ENCODE data around the gene POMT1. TPM values are rescaled to one million over a fixed set of nuclear protein-coding genes. Genes with fewer than 3 reads are reported as not detected.
A peak's percentile ranks its signal among the peaks of the same experiment; 100 is the strongest.

POMT1 gene
- total and polyA plus RNA-seq, 2 experiments from 2014 or later: 20.2 to 32.4 TPM

- Mint-ChIP-seq H3K27ac (no peak overlapping the region), H3K4me3 (no peak overlapping the region)
Measured at GRCh38 chr9:131483319-131484050, 19.2 kb upstream of the POMT1 start.

GRCh38 chr9:131484051-131484445 is 18.7 kb upstream of the POMT1 start:
- Histone ChIP-seq H3K79me2 (replicated peaks; ENCODE audit: insufficient read depth) (peaks cover 22% of the 10 kb centered on the region), H4K20me1 (replicated peaks; ENCODE audit: insufficient read depth) (peaks cover 9% of the 10 kb centered on the region)
- H3K36me3 Mint-ChIP-seq (ENCODE audit: low read depth): peaks cover 99% of the 10 kb centered on the region
- no peak for TF ChIP-seq JUNB (IDR thresholded peaks at IDR 0.05; ENCODE audit: unreplicated experiment)
- no peak for TF ChIP-seq EZH2 (IDR thresholded peaks at IDR 0.05; ENCODE audit: low read depth, unreplicated experiment)
- no peak for TF ChIP-seq CREB1 (CRISPR knock-in tag; IDR thresholded peaks at IDR 0.05; ENCODE audit: low read depth)
- no peak for TF ChIP-seq NANOG (IDR thresholded peaks at IDR 0.05; ENCODE audit: borderline replicate concordance)
- no peak for TF ChIP-seq REST (IDR thresholded peaks at IDR 0.05; ENCODE audit: unreplicated experiment)
- TF ChIP-seq EZH2phosphoT487 (IDR thresholded peaks at IDR 0.05; ENCODE audit: unreplicated experiment): no peak
- TF ChIP-seq ZNF114 (CRISPR knock-in tag; IDR thresholded peaks at IDR 0.05): no peak

More at GRCh38 chr9:131483319-131484050, 19.2 kb upstream of the POMT1 start:
- no peaks in the 10 kb centered on the region for H3K9me3 Mint-ChIP-seq
- H3K36me3 Mint-ChIP-seq (ENCODE audit: low read depth): peaks cover 99% of the 10 kb centered on the region
- no peak overlapping the region for H3K27ac ChIP-seq (ENCODE audit: low read depth)
- no peak for DNase-seq (ENCODE audit: low spot score)
- H4K20me1 ChIP-seq (replicated peaks; ENCODE audit: insufficient read depth): peaks cover 10% of the 10 kb centered on the region
- H3F3A ChIP-seq (replicated peaks; ENCODE audit: low read depth): peaks cover 32% of the 10 kb centered on the region
- TF ChIP-seq ETS1 (IDR thresholded peaks at IDR 0.05) (no peak), ZNF114 (CRISPR knock-in tag; IDR thresholded peaks at IDR 0.05) (no peak), CTCF (conservative IDR thresholded peaks at IDR 0.05; ENCODE audit: low read depth in 2 of 2) (no peak), POLR2AphosphoS5 (IDR thresholded peaks at IDR 0.05; ENCODE audit: low read depth) (no peak)
- H3K79me2 ChIP-seq (replicated peaks; ENCODE audit: insufficient read depth): peaks cover 27% of the 10 kb centered on the region
- no peak overlapping the region for H3K4me3 ChIP-seq
- H2AFZ ChIP-seq: no peak overlapping the region
- peaks cover 22% of the 10 kb centered on the region for H3K27me3 Mint-ChIP-seq (ENCODE audit: insufficient read depth, low read depth, poor library complexity)
- ATAC-seq: no peak
- H3K27me3 ChIP-seq (ENCODE audit: insufficient read depth): no peaks in the 10 kb centered on the region
- H3K36me3 ChIP-seq (ENCODE audit: insufficient read depth): peaks cover 63% of the 10 kb centered on the region
- no peak overlapping the region for H3K4me2 ChIP-seq
- H3K4me1 Mint-ChIP-seq: no peaks in the 10 kb centered on the region; the same call in 2 of the 3 replicates
- no peaks in the 10 kb centered on the region for H3K9me2 ChIP-seq (ENCODE audit: insufficient read depth)
- no peaks in the 10 kb centered on the region for H3K4me1 ChIP-seq (ENCODE audit: insufficient read depth)

More at GRCh38 chr9:131484051-131484445, 18.7 kb upstream of the POMT1 start:
- H3K4me3 Mint-ChIP-seq: no peak overlapping the region
- peaks cover 63% of the 10 kb centered on the region for H3K36me3 ChIP-seq (ENCODE audit: insufficient read depth)
- H3K4me2 ChIP-seq: no peak overlapping the region
- H2AFZ ChIP-seq: no peak overlapping the region
- ATAC-seq: no peak
- no peak overlapping the region for H3K4me3 ChIP-seq
- H3K27me3 ChIP-seq (ENCODE audit: insufficient read depth): no peaks in the 10 kb centered on the region
- DNase-seq (ENCODE audit: low spot score): no peak
- H3K9me3 Mint-ChIP-seq: no peaks in the 10 kb centered on the region
- peak overlapping the region; percentile 86; the same call in 1 of the 2 replicates for H3K27ac Mint-ChIP-seq
- no peak overlapping the region for H3K27ac ChIP-seq (ENCODE audit: low read depth)
- H3K9me2 ChIP-seq (ENCODE audit: insufficient read depth): no peaks in the 10 kb centered on the region
- H3K4me1 Mint-ChIP-seq: no peaks in the 10 kb centered on the region; the same call in 2 of the 3 replicates
- H3K27me3 Mint-ChIP-seq (ENCODE audit: insufficient read depth, low read depth, poor library complexity): peaks cover 26% of the 10 kb centered on the region
- no peaks in the 10 kb centered on the region for H3K4me1 ChIP-seq (ENCODE audit: insufficient read depth)
- H3F3A ChIP-seq (replicated peaks; ENCODE audit: low read depth): peaks cover 33% of the 10 kb centered on the region

Data from GM23338 (cell line).